Left lung (tissue), 10 donors: ENCODE results near the gene RFC5. TPM values are rescaled to one million over a fixed set of nuclear protein-coding genes. Genes with fewer than 3 reads are reported as not detected.

Source experiments
- ATAC-seq: fragments of 200-7000 bp; cut with Tn5 transposase; one replicate; pipeline ENCODE4 v1.9.1; 2020; ENCODE audit warnings: moderate library complexity
- DNase-seq, 4 donors: peaks; one replicate each; pipeline ENCODE4 v3.0.0-alpha.2; 2013 to 2020
- H3K27ac ChIP-seq, 2 donors: fragments of 200-600 bp; sonication (generic) in 1 of 2; one replicate each; pipeline versions ENCODE4 v1.5.0 to v1.8.0; 2020 to 2021
- H3K27me3 ChIP-seq, 2 donors: fragments of 200-600 bp; sonication (generic) in 1 of 2; one replicate each; pipeline versions ENCODE4 v1.5.0 to v1.8.0; 2020 to 2021
- H3K36me3 ChIP-seq, 2 donors: fragments of 200-600 bp; sonication (generic) in 1 of 2; one replicate each; pipeline versions ENCODE4 v1.5.0 to v1.8.0; 2020 to 2021
- H3K4me1 ChIP-seq, 2 donors: fragments of 200-600 bp; one replicate each; pipeline ENCODE4 v1.8.0; 2021
- H3K4me3 ChIP-seq, 2 donors: fragments of 200-600 bp; sonication (generic) in 1 of 2; one replicate each; pipeline versions ENCODE4 v1.5.0 to v1.8.0; 2020 to 2021; ENCODE audit warnings: mild to moderate bottlenecking in 1 of 2
- H3K9me3 ChIP-seq, 2 donors: fragments of 200-600 bp; sonication (generic) in 1 of 2; one replicate each; pipeline versions ENCODE4 v1.5.0 to v1.8.0; 2020 to 2021
- intact Hi-C, 2 donors: fragments of 100-400 bp; cut with DNase I; formaldehyde crosslinking; loops; one replicate each; pipeline versions ENCODE4 v1.11.2 to v1.14.2; 2022
- polyA plus RNA-seq, 6 donors: library from polyadenylated mRNA; unstranded; fragments of 120-200 nt; gene quantifications; one replicate each; pipeline ENCODE4 v1.2.1, GENCODE V29; 2013; ENCODE audit not compliant: insufficient read length in 6 of 6
- total RNA-seq, 2 donors: library from RNA; stranded (reverse); fragmentation: NEBNext Ultra II Directional; extraction: Animal tissue kit (Norgen Biotek cat#: 25700); gene quantifications; one replicate each; pipeline ENCODE4 v1.2.1, GENCODE V29; 2021
- TF ChIP-seq, protein P1 (sequence below), 2 donors: fragments of 200-600 bp; sonication (generic) in 1 of 2; IDR thresholded peaks; one replicate each; pipeline versions ENCODE4 v1.5.0 to v1.8.0; 2021; ENCODE audit warnings: antibody characterized with exemption in 2 of 2
- donor health status: DM: no; HTN: yes; CAD: no.
- donor health status: DM: no; HTN: no; CAD: no.

The RFC5 gene
- total and polyA plus RNA-seq, 8 donors = 12.1 to 35.8 (median 32.6) TPM

DNA sequence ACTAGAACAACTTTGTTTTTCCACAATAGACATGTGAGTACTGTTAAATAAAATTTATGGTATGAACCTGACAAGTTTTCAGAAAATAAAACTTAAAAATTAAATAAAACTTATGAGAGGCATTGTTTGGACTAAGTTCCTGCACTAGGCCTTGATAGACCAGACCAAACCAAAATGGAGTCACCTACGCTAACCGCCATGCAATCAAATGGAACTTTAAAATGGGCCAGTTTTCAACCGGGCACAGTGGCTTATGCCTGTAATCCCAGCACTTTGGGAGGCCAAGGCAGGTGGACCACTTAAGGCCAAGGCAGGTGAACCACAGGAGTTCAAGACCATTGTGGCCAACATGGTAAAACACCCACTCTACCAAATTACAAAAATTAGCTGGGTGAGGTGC, 5.1 kb upstream of the RFC5 start:
- H3K27me3 ChIP-seq = peaks cover 0 to 9% of the 10 kb centered on the region in 2 donors
- ATAC-seq = no peak
- H3K9me3 ChIP-seq = no peaks in the 10 kb centered on the region
- DNase-seq = no peak
- no peak overlapping the region for H3K27ac ChIP-seq
- peaks cover 0 to 7% of the 10 kb centered on the region in 2 donors for H3K4me1 ChIP-seq
- no peaks in the 10 kb centered on the region for H3K36me3 ChIP-seq
- TF ChIP-seq, protein P1, sequence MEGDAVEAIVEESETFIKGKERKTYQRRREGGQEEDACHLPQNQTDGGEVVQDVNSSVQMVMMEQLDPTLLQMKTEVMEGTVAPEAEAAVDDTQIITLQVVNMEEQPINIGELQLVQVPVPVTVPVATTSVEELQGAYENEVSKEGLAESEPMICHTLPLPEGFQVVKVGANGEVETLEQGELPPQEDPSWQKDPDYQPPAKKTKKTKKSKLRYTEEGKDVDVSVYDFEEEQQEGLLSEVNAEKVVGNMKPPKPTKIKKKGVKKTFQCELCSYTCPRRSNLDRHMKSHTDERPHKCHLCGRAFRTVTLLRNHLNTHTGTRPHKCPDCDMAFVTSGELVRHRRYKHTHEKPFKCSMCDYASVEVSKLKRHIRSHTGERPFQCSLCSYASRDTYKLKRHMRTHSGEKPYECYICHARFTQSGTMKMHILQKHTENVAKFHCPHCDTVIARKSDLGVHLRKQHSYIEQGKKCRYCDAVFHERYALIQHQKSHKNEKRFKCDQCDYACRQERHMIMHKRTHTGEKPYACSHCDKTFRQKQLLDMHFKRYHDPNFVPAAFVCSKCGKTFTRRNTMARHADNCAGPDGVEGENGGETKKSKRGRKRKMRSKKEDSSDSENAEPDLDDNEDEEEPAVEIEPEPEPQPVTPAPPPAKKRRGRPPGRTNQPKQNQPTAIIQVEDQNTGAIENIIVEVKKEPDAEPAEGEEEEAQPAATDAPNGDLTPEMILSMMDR (IDR thresholded peaks at IDR 0.05) = no peak
- no peak overlapping the region for H3K4me3 ChIP-seq
- intact Hi-C loops = no loop called here

DNA sequence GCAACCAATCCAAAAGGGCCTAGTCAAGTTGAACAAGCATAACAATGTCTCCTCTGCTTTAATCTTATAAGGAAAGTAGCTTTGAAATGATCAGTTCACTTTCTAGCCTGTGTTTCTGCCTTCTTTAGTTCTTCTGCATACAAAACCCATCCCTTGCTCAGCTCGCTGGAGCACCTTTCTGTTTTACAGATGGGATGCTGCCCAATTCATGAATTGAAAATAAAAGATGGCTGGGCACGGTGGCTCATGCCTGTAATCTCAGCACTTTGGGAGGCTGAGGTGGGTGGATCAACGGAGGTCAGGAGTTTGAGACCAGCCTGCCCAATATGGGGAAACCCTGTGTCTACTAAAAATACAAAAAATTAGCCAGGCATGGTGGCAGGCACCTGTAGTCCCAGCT, 4.5 kb upstream of the RFC5 start:
- DNase-seq (no peak), ATAC-seq (no peak)
- H3K36me3 ChIP-seq = no peaks in the 10 kb centered on the region
- no peak overlapping the region for H3K4me3 ChIP-seq
- TF ChIP-seq, protein P1 (IDR thresholded peaks at IDR 0.05) = no peak
- H3K9me3 ChIP-seq = no peaks in the 10 kb centered on the region
- intact Hi-C loops = no loop called here
- peaks cover 0 to 9% of the 10 kb centered on the region in 2 donors for H3K27me3 ChIP-seq
- no peak overlapping the region for H3K27ac ChIP-seq
- H3K4me1 ChIP-seq = peaks cover 0 to 7% of the 10 kb centered on the region in 2 donors

DNA sequence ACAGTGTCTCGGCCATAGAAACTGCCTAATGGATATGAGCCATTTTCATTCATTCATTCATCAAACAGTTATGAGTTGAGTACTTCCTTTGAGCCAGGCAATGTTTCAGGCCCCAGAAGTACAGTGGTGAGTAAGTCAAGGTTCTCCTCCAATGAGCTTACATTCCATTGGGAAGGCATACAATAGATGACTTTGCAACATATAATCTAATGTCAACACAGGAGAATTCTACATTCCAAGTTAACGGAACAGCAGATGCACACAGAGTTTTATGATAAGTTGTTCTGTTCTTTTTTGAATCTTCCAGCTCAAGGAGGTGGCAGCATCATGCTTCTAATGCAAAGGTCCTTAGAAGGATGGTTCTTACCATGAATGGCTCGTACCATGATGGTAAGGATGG, 3.2 kb upstream of the RFC5 start:
- ATAC-seq = no peak

DNA sequence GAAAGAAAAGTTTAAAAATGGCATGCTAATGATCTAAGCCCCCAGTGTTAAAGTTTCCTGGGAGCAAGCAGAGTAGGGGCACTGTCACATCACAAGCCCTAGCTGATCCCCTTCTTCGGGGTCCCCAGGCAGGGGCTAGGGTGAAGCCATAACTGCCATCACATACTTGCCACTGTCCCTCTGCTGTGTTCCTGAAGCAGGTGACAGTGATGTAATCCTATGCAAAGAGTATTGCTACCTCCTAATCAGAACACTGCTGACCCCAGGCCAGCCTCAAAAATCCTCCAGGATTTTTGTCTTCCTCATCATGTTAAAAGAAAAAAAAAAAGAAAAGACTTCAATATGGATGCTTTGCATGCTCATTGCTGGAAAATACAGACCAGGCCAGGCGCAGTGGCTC, 1.2 kb upstream of the RFC5 start:
- ATAC-seq (no peak), DNase-seq (no peak)
- intact Hi-C loops = no loop called here
- H3K36me3 ChIP-seq = peaks cover 0 to 14% of the 10 kb centered on the region in 2 donors
- peaks cover 5 to 16% of the 10 kb centered on the region in 2 donors for H3K4me1 ChIP-seq
- no peak overlapping the region for H3K4me3 ChIP-seq
- no peaks in the 10 kb centered on the region for H3K9me3 ChIP-seq
- H3K27me3 ChIP-seq = no peaks in the 10 kb centered on the region
- no peak overlapping the region for H3K27ac ChIP-seq
- TF ChIP-seq, protein P1 (IDR thresholded peaks at IDR 0.05) = no peak

More for the DNA sequence above, 3.2 kb upstream of the RFC5 start:
- H3K9me3 ChIP-seq = no peaks in the 10 kb centered on the region
- no peak overlapping the region for H3K4me3 ChIP-seq
- peaks cover 5 to 16% of the 10 kb centered on the region in 2 donors for H3K4me1 ChIP-seq
- H3K36me3 ChIP-seq = no peaks in the 10 kb centered on the region
- intact Hi-C loops = no loop called here
- H3K27ac ChIP-seq = no peak overlapping the region
- peaks cover 0 to 3% of the 10 kb centered on the region in 2 donors for H3K27me3 ChIP-seq
- no peak for DNase-seq
- TF ChIP-seq, protein P1 (IDR thresholded peaks at IDR 0.05) = no peak

DNA sequence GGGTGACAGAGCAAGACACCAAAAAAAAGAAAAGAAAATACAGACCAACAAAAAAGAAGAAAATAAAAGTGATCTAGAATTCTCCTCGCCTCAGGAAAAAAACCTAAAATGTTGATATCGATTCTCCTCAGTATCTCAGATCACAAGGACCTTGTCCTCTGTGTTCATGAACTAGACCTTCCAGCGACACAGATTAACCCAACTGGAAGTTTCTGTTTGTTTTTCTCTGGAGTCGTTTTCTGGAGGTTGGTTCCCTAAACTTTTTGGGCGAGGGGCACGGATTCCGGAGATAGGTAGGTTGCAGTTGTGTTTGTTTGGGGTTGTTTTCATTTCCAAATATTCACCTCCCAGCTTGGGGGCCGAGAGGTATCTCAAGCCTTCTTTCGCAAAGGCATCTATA, 559 bp upstream of the RFC5 start:
- Histone ChIP-seq H3K4me3 (peak overlapping the region; percentile 86 to 99), H3K27ac (no peak overlapping the region), H3K4me1 (peaks cover 5 to 16% of the 10 kb centered on the region in 2 donors), H3K36me3 (peaks cover 0 to 19% of the 10 kb centered on the region in 2 donors), H3K27me3 (no peaks in the 10 kb centered on the region), H3K9me3 (no peaks in the 10 kb centered on the region)
- ATAC-seq (no peak), DNase-seq (no peak)
- intact Hi-C loops = no loop called here
- TF ChIP-seq, protein P1 (IDR thresholded peaks at IDR 0.05) = no peak
